ENCODE results near the gene COL21A1. TPM values are rescaled to one million over a fixed set of nuclear protein-coding genes. Genes with fewer than 3 reads are reported as not detected.

COL21A1 gene
- total RNA-seq, 1 experiment from 2014 or later, result 1.8 TPM

GRCh38 chr6:56282391-56282790 is 35.0 kb upstream of the COL21A1 start:
- Mint-ChIP-seq H3K9me3 (no peaks in the 10 kb centered on the region), H3K4me1 (peaks cover 13 to 17% of the 10 kb centered on the region in 2 experiments), H3K27me3 (ENCODE audit: low read depth) (no peaks in the 10 kb centered on the region), H3K27ac (no peak overlapping the region), H3K4me3 (no peak overlapping the region), H3K36me3 (ENCODE audit: insufficient read depth in 1 of 3, low read depth in 3 of 3) (no peaks in the 10 kb centered on the region)
- no peaks in the 10 kb centered on the region for H3K9me3 ChIP-seq (ENCODE audit: control insufficient read depth, low read depth, low read length)
- H4K5ac ChIP-seq (ENCODE audit: insufficient read length, low read depth, low read length), result no peak overlapping the region
- H3T11ph ChIP-seq (ENCODE audit: low read length), result no peak overlapping the region
- no peaks in the 10 kb centered on the region for H4K20me1 ChIP-seq (ENCODE audit: control insufficient read depth, insufficient read depth, insufficient read length)
- H3K79me2 ChIP-seq (ENCODE audit: insufficient read depth, low read length), result no peaks in the 10 kb centered on the region
- no peak overlapping the region for H2BK5ac ChIP-seq (ENCODE audit: insufficient read length, low read length)
- H3K23me2 ChIP-seq (ENCODE audit: insufficient read length, low read depth, low read length, poor library complexity, severe bottlenecking), result no peaks in the 10 kb centered on the region
- H3K4ac ChIP-seq (ENCODE audit: low read depth, low read length), result no peak overlapping the region
- H3K4me2 ChIP-seq (ENCODE audit: insufficient read depth, insufficient read length, low read length), result no peak overlapping the region
- H3K9ac ChIP-seq (ENCODE audit: extremely low read depth, insufficient read length, low read length), result no peak overlapping the region
- DNase-seq, result no peak
- H3K18ac ChIP-seq (ENCODE audit: insufficient read length, low read depth, low read length), result no peak overlapping the region
- TF ChIP-seq CTCF (conservative IDR thresholded peaks at IDR 0.05), result no peak
- no peak overlapping the region for H2BK15ac ChIP-seq (ENCODE audit: low read depth, low read length)
- no peak overlapping the region for H3K27ac ChIP-seq (ENCODE audit: insufficient read length, low read depth, low read length)
- no peak overlapping the region for H4K8ac ChIP-seq (replicated peaks; ENCODE audit: insufficient read length, low read depth, low read length)
- H2AK5ac ChIP-seq (ENCODE audit: insufficient read length, low read length), result no peak overlapping the region
- H2BK12ac ChIP-seq (ENCODE audit: insufficient read length, low read depth, low read length), result no peak overlapping the region
- no peak overlapping the region for H2BK120ac ChIP-seq (ENCODE audit: low read depth, low read length, poor library complexity, severe bottlenecking)
- H2BK20ac ChIP-seq (ENCODE audit: low read depth, low read length, poor library complexity, severe bottlenecking), result no peak overlapping the region
- H3K4me1 ChIP-seq (ENCODE audit: insufficient read depth, low read length), result no peaks in the 10 kb centered on the region
- no peak overlapping the region for H3K14ac ChIP-seq (ENCODE audit: insufficient read depth, low read length)
- H3K23ac ChIP-seq (ENCODE audit: insufficient read length, low read depth, low read length), result no peak overlapping the region
- H3K56ac ChIP-seq (ENCODE audit: insufficient read length, low read depth, low read length), result no peak overlapping the region
- no peaks in the 10 kb centered on the region for H3K79me1 ChIP-seq (ENCODE audit: insufficient read depth, low read depth, low read length, poor library complexity, severe bottlenecking)
- no peak overlapping the region for H4K91ac ChIP-seq (ENCODE audit: insufficient read length, low read depth, low read length)
- no peak overlapping the region for H2AFZ ChIP-seq (ENCODE audit: low read length)
- no peaks in the 10 kb centered on the region for H3K27me3 ChIP-seq (ENCODE audit: insufficient read depth, low read length)
